ENCODE measurements around the gene SMARCA2.

SMARCA2 gene

GRCh38 chr9:2196757-2197156 is 181.6 kb downstream of the SMARCA2 start:
- no peak overlapping the region for H3K14ac ChIP-seq (ENCODE audit: low read length)
- no peak overlapping the region for H3K4me3 ChIP-seq (ENCODE audit: low read depth, low read length)
- no peaks in the 10 kb centered on the region for H3K4me1 ChIP-seq (ENCODE audit: control insufficient read depth in 1 of 2, insufficient read depth in 2 of 2, low read length in 2 of 2)
- H4K8ac ChIP-seq (ENCODE audit: low read depth, low read length), result no peak overlapping the region
- no peak overlapping the region for H3K4ac ChIP-seq (ENCODE audit: low read depth, low read length)
- no peak overlapping the region for H4K12ac ChIP-seq (ENCODE audit: low read depth, low read length)
- no peak overlapping the region for H2BK5ac ChIP-seq (ENCODE audit: low read depth, low read length, poor library complexity)
- no peak overlapping the region for H2AFZ ChIP-seq (ENCODE audit: insufficient read depth, low read length, poor library complexity)
- H3K23ac ChIP-seq (ENCODE audit: low read length), result no peak overlapping the region
- no peak for DNase-seq
- no peaks in the 10 kb centered on the region for H3K27me3 ChIP-seq (ENCODE audit: insufficient read depth, low read length)
- no CpG with 5 or more reads among the region's 2 CpGs for WGBS (ENCODE audit: extremely low coverage, insufficient coverage, insufficient read length)
- H3K79me1 ChIP-seq (ENCODE audit: low read length), result no peaks in the 10 kb centered on the region
- H3K36me3 ChIP-seq (ENCODE audit: control insufficient read depth in 1 of 2, insufficient read depth in 2 of 2, low read length in 2 of 2), result peaks cover 4 to 16% of the 10 kb centered on the region in 2 experiments
- no peak overlapping the region for H3K9ac ChIP-seq (ENCODE audit: low read length)
- H4K91ac ChIP-seq (ENCODE audit: low read depth, low read length), result no peak overlapping the region
- peaks cover 4% of the 10 kb centered on the region for H3K9me3 ChIP-seq (ENCODE audit: insufficient read depth, low read depth, low read length)
- no peak overlapping the region for H3K18ac ChIP-seq (ENCODE audit: low read length)
- H2BK12ac ChIP-seq (ENCODE audit: low read length), result no peak overlapping the region
- no peaks in the 10 kb centered on the region for H3K79me2 ChIP-seq (ENCODE audit: control insufficient read depth, insufficient read depth, low read length, poor library complexity)
- H3K27ac ChIP-seq (ENCODE audit: low read depth, low read length), result no peak overlapping the region
- H2AK5ac ChIP-seq (ENCODE audit: low read length), result no peak overlapping the region
- no peak overlapping the region for H2BK120ac ChIP-seq (ENCODE audit: insufficient read depth, low read length, poor library complexity)
- H3K4me2 ChIP-seq (ENCODE audit: low read length), result no peak overlapping the region

GRCh38 chr9:2198956-2199635 is 183.9 kb downstream of the SMARCA2 start:
- no peak overlapping the region for H4K8ac ChIP-seq (ENCODE audit: low read depth, low read length)
- H4K91ac ChIP-seq (ENCODE audit: low read depth, low read length), result no peak overlapping the region
- no peaks in the 10 kb centered on the region for H3K27me3 ChIP-seq (ENCODE audit: insufficient read depth, low read length)
- WGBS (ENCODE audit: extremely low coverage, insufficient coverage, insufficient read length), result no CpG with 5 or more reads among the region's 4 CpGs
- H3K18ac ChIP-seq (ENCODE audit: low read length), result no peak overlapping the region
- peaks cover 4% of the 10 kb centered on the region for H3K9me3 ChIP-seq (ENCODE audit: insufficient read depth, low read depth, low read length)
- no peak overlapping the region for H3K9ac ChIP-seq (ENCODE audit: low read length)
- no peaks in the 10 kb centered on the region for H3K79me1 ChIP-seq (ENCODE audit: low read length)
- H2AK5ac ChIP-seq (ENCODE audit: low read length), result no peak overlapping the region
- no peak overlapping the region for H3K27ac ChIP-seq (ENCODE audit: low read depth, low read length)
- no peak overlapping the region for H3K14ac ChIP-seq (ENCODE audit: low read length)
- no peaks in the 10 kb centered on the region for H3K4me1 ChIP-seq (ENCODE audit: control insufficient read depth in 1 of 2, insufficient read depth in 2 of 2, low read length in 2 of 2)
- H3K4ac ChIP-seq (ENCODE audit: low read depth, low read length), result no peak overlapping the region
- H3K79me2 ChIP-seq (ENCODE audit: control insufficient read depth, insufficient read depth, low read length, poor library complexity), result no peaks in the 10 kb centered on the region
- no peak overlapping the region for H3K4me2 ChIP-seq (ENCODE audit: low read length)
- H3K36me3 ChIP-seq (ENCODE audit: control insufficient read depth in 1 of 2, insufficient read depth in 2 of 2, low read length in 2 of 2), result peaks cover 2 to 8% of the 10 kb centered on the region in 2 experiments
- no peak overlapping the region for H3K4me3 ChIP-seq (ENCODE audit: low read depth, low read length)
- no peak overlapping the region for H2BK5ac ChIP-seq (ENCODE audit: low read depth, low read length, poor library complexity)
- H3K23ac ChIP-seq (ENCODE audit: low read length), result no peak overlapping the region
- H4K12ac ChIP-seq (ENCODE audit: low read depth, low read length), result no peak overlapping the region
- H2AFZ ChIP-seq (ENCODE audit: insufficient read depth, low read length, poor library complexity), result no peak overlapping the region
- H2BK120ac ChIP-seq (ENCODE audit: insufficient read depth, low read length, poor library complexity), result no peak overlapping the region
- no peak overlapping the region for H2BK12ac ChIP-seq (ENCODE audit: low read length)
- DNase-seq, result no peak

GRCh38 chr9:2199999-2200796 is 185.1 kb downstream of the SMARCA2 start:
- Histone ChIP-seq H3K79me2 (ENCODE audit: control insufficient read depth, insufficient read depth, low read length, poor library complexity) (no peaks in the 10 kb centered on the region), H4K8ac (ENCODE audit: low read depth, low read length) (no peak overlapping the region), H3K18ac (ENCODE audit: low read length) (no peak overlapping the region), H3K4ac (ENCODE audit: low read depth, low read length) (no peak overlapping the region), H3K14ac (ENCODE audit: low read length) (no peak overlapping the region), H2BK120ac (ENCODE audit: insufficient read depth, low read length, poor library complexity) (no peak overlapping the region), H3K4me2 (ENCODE audit: low read length) (no peak overlapping the region), H3K27me3 (ENCODE audit: insufficient read depth, low read length) (no peaks in the 10 kb centered on the region), H4K91ac (ENCODE audit: low read depth, low read length) (no peak overlapping the region), H3K9me3 (ENCODE audit: insufficient read depth, low read depth, low read length) (peaks cover 4% of the 10 kb centered on the region), H2AK5ac (ENCODE audit: low read length) (no peak overlapping the region), H3K4me3 (ENCODE audit: low read depth, low read length) (no peak overlapping the region), H4K12ac (ENCODE audit: low read depth, low read length) (no peak overlapping the region), H3K4me1 (ENCODE audit: control insufficient read depth in 1 of 2, insufficient read depth in 2 of 2, low read length in 2 of 2) (no peaks in the 10 kb centered on the region), H3K23ac (ENCODE audit: low read length) (no peak overlapping the region), H3K27ac (ENCODE audit: low read depth, low read length) (no peak overlapping the region), H2AFZ (ENCODE audit: insufficient read depth, low read length, poor library complexity) (no peak overlapping the region), H2BK5ac (ENCODE audit: low read depth, low read length, poor library complexity) (no peak overlapping the region), H2BK12ac (ENCODE audit: low read length) (no peak overlapping the region), H3K9ac (ENCODE audit: low read length) (no peak overlapping the region), H3K79me1 (ENCODE audit: low read length) (no peaks in the 10 kb centered on the region), H3K36me3 (ENCODE audit: control insufficient read depth in 1 of 2, insufficient read depth in 2 of 2, low read length in 2 of 2) (peaks cover 2 to 6% of the 10 kb centered on the region in 2 experiments)
- no peak for DNase-seq
- WGBS (ENCODE audit: extremely low coverage, insufficient coverage, insufficient read length), result no CpG with 5 or more reads among the region's 7 CpGs

- Histone ChIP-seq H3K79me1 (ENCODE audit: low read length) (no peaks in the 10 kb centered on the region), H4K91ac (ENCODE audit: low read depth, low read length) (no peak overlapping the region), H2BK12ac (ENCODE audit: low read length) (no peak overlapping the region), H2BK5ac (ENCODE audit: low read depth, low read length, poor library complexity) (no peak overlapping the region), H4K8ac (ENCODE audit: low read depth, low read length) (no peak overlapping the region), H3K27ac (ENCODE audit: low read depth, low read length) (no peak overlapping the region), H2AFZ (ENCODE audit: insufficient read depth, low read length, poor library complexity) (no peak overlapping the region), H4K12ac (ENCODE audit: low read depth, low read length) (no peak overlapping the region), H3K9ac (ENCODE audit: low read length) (no peak overlapping the region), H3K14ac (ENCODE audit: low read length) (no peak overlapping the region), H2BK120ac (ENCODE audit: insufficient read depth, low read length, poor library complexity) (no peak overlapping the region), H3K4ac (ENCODE audit: low read depth, low read length) (no peak overlapping the region), H3K79me2 (ENCODE audit: control insufficient read depth, insufficient read depth, low read length, poor library complexity) (no peaks in the 10 kb centered on the region), H3K4me3 (ENCODE audit: low read depth, low read length) (no peak overlapping the region), H3K4me1 (ENCODE audit: control insufficient read depth in 1 of 2, insufficient read depth in 2 of 2, low read length in 2 of 2) (peaks cover 2% of the 10 kb centered on the region in 2 experiments), H3K23ac (ENCODE audit: low read length) (no peak overlapping the region), H3K18ac (ENCODE audit: low read length) (no peak overlapping the region), H3K27me3 (ENCODE audit: insufficient read depth, low read length) (no peaks in the 10 kb centered on the region), H3K9me3 (ENCODE audit: insufficient read depth, low read depth, low read length) (no peaks in the 10 kb centered on the region), H3K36me3 (ENCODE audit: control insufficient read depth in 1 of 2, insufficient read depth in 2 of 2, low read length in 2 of 2) (no peaks in the 10 kb centered on the region), H3K4me2 (ENCODE audit: low read length) (no peak overlapping the region), H2AK5ac (ENCODE audit: low read length) (no peak overlapping the region)
- no CpG with 5 or more reads among the region's 4 CpGs for WGBS (ENCODE audit: extremely low coverage, insufficient coverage, insufficient read length)
- DNase-seq, result peak; percentile 86 to 87
These were observed 193.3 kb downstream of the SMARCA2 start for GRCh38 chr9:2208465-2208864.
